ENCODE data around the gene TAC3.

DNA sequence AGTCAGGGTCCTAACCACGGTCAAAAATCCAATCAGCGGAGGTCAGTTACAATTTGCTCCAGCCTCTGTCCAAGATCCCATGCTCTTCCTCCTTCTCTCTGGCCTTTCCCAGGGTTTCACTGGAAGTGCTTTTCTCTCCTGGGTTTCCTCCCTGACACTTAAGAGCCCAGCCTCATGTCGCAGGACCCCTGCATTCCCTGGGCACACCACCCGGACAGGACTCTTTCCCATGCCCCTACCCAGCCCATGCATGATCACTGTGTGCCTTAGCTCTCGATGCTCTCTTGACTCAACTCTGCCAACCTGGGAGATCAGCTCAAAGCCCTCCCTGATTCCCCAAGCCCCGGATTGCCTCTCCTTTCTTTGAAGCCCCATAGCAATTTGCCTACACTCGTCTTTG lies 15.5 kb upstream of the TAC3 start:
- TF ChIP-seq, protein P1, sequence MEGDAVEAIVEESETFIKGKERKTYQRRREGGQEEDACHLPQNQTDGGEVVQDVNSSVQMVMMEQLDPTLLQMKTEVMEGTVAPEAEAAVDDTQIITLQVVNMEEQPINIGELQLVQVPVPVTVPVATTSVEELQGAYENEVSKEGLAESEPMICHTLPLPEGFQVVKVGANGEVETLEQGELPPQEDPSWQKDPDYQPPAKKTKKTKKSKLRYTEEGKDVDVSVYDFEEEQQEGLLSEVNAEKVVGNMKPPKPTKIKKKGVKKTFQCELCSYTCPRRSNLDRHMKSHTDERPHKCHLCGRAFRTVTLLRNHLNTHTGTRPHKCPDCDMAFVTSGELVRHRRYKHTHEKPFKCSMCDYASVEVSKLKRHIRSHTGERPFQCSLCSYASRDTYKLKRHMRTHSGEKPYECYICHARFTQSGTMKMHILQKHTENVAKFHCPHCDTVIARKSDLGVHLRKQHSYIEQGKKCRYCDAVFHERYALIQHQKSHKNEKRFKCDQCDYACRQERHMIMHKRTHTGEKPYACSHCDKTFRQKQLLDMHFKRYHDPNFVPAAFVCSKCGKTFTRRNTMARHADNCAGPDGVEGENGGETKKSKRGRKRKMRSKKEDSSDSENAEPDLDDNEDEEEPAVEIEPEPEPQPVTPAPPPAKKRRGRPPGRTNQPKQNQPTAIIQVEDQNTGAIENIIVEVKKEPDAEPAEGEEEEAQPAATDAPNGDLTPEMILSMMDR (IDR thresholded peaks at IDR 0.05; ENCODE audit: insufficient read depth, low read length, poor library complexity, severe bottlenecking) = no peak
- no peak for TF ChIP-seq EZH2phosphoT487 (conservative IDR thresholded peaks at IDR 0.05; ENCODE audit: low read length)
